B cell (primary cell): ENCODE results near the gene MYO5C. TPM values are rescaled to one million over a fixed set of nuclear protein-coding genes. Genes with fewer than 3 reads are reported as not detected.

ENCODE experiments used
- ATAC-seq: fragments of 200-7000 bp; cut with Tn5 transposase; one replicate; pipeline ENCODE4 v1.10.0; 2021; ENCODE audit warnings: low read depth, mild to moderate bottlenecking, moderate number of reproducible peaks, moderate library complexity
- CTCF ChIA-PET: fragments of 350-600 bp; sonication (Branson Sonifier 250); formaldehyde crosslinking; loops from one replicate; lab custom pipeline; 2021; ENCODE audit warnings: antibody characterized with exemption, inconsistent platforms; lab: Charles Lee
- POLR2A ChIA-PET: fragments of 350-600 bp; sonication (Branson Sonifier 250); formaldehyde crosslinking; loops from one replicate; lab custom pipeline; 2021; ENCODE audit warnings: antibody characterized with exemption; lab: Charles Lee
- DNase-seq: peaks from one replicate; pipeline ENCODE4 v3.0.0; 2013
- H2AFZ ChIP-seq: 2 replicates; pipeline ENCODE4 v1.6.1; 2012; ENCODE audit warnings: mild to moderate bottlenecking, low read depth, low read length; ENCODE audit not compliant: insufficient read depth, poor library complexity, severe bottlenecking
- H3K27ac ChIP-seq, 2 donors: 1 replicate in 1 of 2; 2 replicates in 1 of 2; pipeline ENCODE4 v1.5.1; 2012 to 2013; ENCODE audit warnings: low read length in 2 of 2, mild to moderate bottlenecking in 2 of 2, moderate library complexity in 1 of 2
- H3K27me3 ChIP-seq, 4 experiments: fragments of 200-600 bp in 1 of 4; sonication (generic) in 1 of 4; replicated peaks in 1 of 4; 1 replicate in 2 of 4; 2 replicates in 2 of 4; pipeline versions ENCODE4 v1.6.1 to v1.7.0; 2013 to 2016; ENCODE audit warnings: low read length in 3 of 4, mild to moderate bottlenecking in 2 of 4, mixed read lengths in 1 of 4, moderate library complexity in 1 of 4; ENCODE audit not compliant: insufficient read depth in 4 of 4, control insufficient read depth in 3 of 4; ENCODE audit errors: control extremely low read depth in 1 of 4
- H3K36me3 ChIP-seq, 2 experiments: replicated peaks in 1 of 2; 1 replicate in 1 of 2; 2 replicates in 1 of 2; pipeline versions ENCODE4 v1.6.1 to v1.7.1; 2013; ENCODE audit warnings: low read length in 1 of 2; ENCODE audit not compliant: insufficient read depth in 2 of 2, control insufficient read depth in 1 of 2; ENCODE audit errors: control extremely low read depth in 1 of 2, extremely low read depth in 1 of 2
- H3K4me1 ChIP-seq, 2 donors: fragments of 200-600 bp in 1 of 2; sonication (generic) in 1 of 2; 1 replicate in 1 of 2; 2 replicates in 1 of 2; pipeline versions ENCODE4 v1.5.1 to v1.6.1; 2013 to 2017; ENCODE audit warnings: low read length in 2 of 2; ENCODE audit not compliant: control insufficient read depth in 2 of 2, insufficient read depth in 2 of 2
- H3K4me2 ChIP-seq: replicated peaks from 2 replicates; pipeline ENCODE3; 2012; ENCODE audit warnings: mild to moderate bottlenecking, low read depth, low read length; ENCODE audit not compliant: poor library complexity, severe bottlenecking
- H3K4me3 ChIP-seq, 5 experiments: fragments of 200-600 bp in 1 of 5; sonication (generic) in 1 of 5; 1 replicate in 3 of 5; 2 replicates in 2 of 5; pipeline versions ENCODE4 v1.5.1 to v1.7.0; 2011 to 2016; ENCODE audit warnings: low read length in 4 of 5, mild to moderate bottlenecking in 4 of 5, low read depth in 2 of 5, control low read depth in 1 of 5, moderate library complexity in 1 of 5; ENCODE audit not compliant: insufficient read depth in 1 of 5; ENCODE audit errors: control extremely low read depth in 1 of 5, extremely low read depth in 1 of 5
- H3K79me2 ChIP-seq: fragments of 200-600 bp; sonication (generic); one replicate; pipeline ENCODE4 v1.6.0; 2016; ENCODE audit warnings: low read length; ENCODE audit not compliant: control insufficient read depth, insufficient read depth
- H3K9ac ChIP-seq: fragments of 200-600 bp; sonication (generic); 2 replicates; pipeline ENCODE4 v1.6.1; 2017; ENCODE audit warnings: mild to moderate bottlenecking, low read length, moderate library complexity
- H3K9me3 ChIP-seq, 3 donors: one replicate each; pipeline versions ENCODE4 v1.6.1 to v1.7.1; 2013; ENCODE audit warnings: low read length in 2 of 3; ENCODE audit not compliant: control insufficient read depth in 2 of 3, insufficient read depth in 1 of 3; ENCODE audit errors: control extremely low read depth in 1 of 3
- H4K20me1 ChIP-seq: 2 replicates; pipeline ENCODE4 v1.6.0; 2012; ENCODE audit warnings: mild to moderate bottlenecking, low read length; ENCODE audit not compliant: insufficient read depth, control insufficient read depth, poor library complexity, severe bottlenecking
- H3K27ac Mint-ChIP-seq: one replicate; pipeline ENCODE4 v1.8.0; 2021; ENCODE audit warnings: mixed read lengths
- H3K27me3 Mint-ChIP-seq: one replicate; pipeline ENCODE4 v1.8.0; 2021; ENCODE audit warnings: mixed read lengths
- H3K4me1 Mint-ChIP-seq: one replicate; pipeline ENCODE4 v1.8.0; 2021; ENCODE audit warnings: mixed read lengths
- H3K4me3 Mint-ChIP-seq: one replicate; pipeline ENCODE4 v1.8.0; 2021; ENCODE audit warnings: mixed read lengths
- H3K9me3 Mint-ChIP-seq: one replicate; pipeline ENCODE4 v1.8.0; 2022; ENCODE audit warnings: mixed read lengths; ENCODE audit not compliant: insufficient read depth
- EZH2 ChIP-seq: IDR thresholded peaks from 2 replicates; pipeline ENCODE4 v1.6.1; 2012; ENCODE audit warnings: borderline replicate concordance, low read depth, mild to moderate bottlenecking, moderate library complexity, low read length; ENCODE audit not compliant: insufficient read depth, poor library complexity, severe bottlenecking
- WGBS: methylation state at CpG from one replicate; pipeline ENCODE4 v1.1.5; 2013; ENCODE audit warnings: missing lambda C conversion rate; ENCODE audit not compliant: insufficient coverage; 5-methylcytosine and 5-hydroxymethylcytosine counted together
- intact Hi-C: fragments of 100-400 bp; cut with micrococcal nuclease; formaldehyde crosslinking; loops from one replicate; pipeline ENCODE4 v1.10.0; 2022
- polyA plus RNA-seq: library from polyadenylated mRNA; depleted of rRNA; stranded (reverse); fragments of >200 nt; gene quantifications from 2 replicates; pipeline ENCODE4 v1.2.3, GENCODE V29; 2012
- total RNA-seq, 2 donors: library from RNA; stranded (reverse); fragments of 120-200 nt in 1 of 2; gene quantifications; 1 replicate in 1 of 2; 2 replicates in 1 of 2; pipeline versions ENCODE4 v1.2.3 to v1.2.4, GENCODE V29; 2013 to 2022
- TF ChIP-seq, protein P1 (sequence below): fragments of 200-600 bp; IDR thresholded peaks from one replicate; pipeline ENCODE4 v1.8.0; 2022; ENCODE audit warnings: antibody characterized with exemption, mild to moderate bottlenecking

MYO5C gene
- total and polyA plus RNA-seq, 2 donors (not counting 1 experiment from before 2014, with no cell fraction given): 0.54 to 4.5 TPM

DNA sequence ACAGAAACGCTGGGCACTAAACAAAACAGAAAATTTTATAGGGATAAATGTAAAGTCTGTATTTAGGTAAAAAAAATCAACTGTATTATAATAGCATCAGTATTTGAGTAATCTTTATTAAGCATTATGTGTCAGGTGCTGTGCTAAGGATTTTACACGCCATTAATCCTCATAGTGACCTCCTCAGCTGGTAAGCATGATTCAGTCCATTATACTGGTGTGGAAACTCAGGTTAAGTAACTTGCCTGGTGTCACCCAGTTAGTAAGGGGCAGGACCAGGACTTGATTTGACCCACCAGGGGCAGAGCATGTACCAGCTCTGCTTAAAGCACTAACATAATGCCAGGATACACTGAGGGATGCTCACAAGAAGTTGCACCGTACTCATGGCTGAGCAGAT, 4.8 kb downstream of the MYO5C start:
- Mint-ChIP-seq H3K27ac (no peak overlapping the region), H3K9me3 (no peaks in the 10 kb centered on the region), H3K4me1 (peaks cover 36% of the 10 kb centered on the region), H3K4me3 (no peak overlapping the region), H3K27me3 (peaks cover 7% of the 10 kb centered on the region)
- CTCF ChIA-PET: interaction anchor here (0.7 to 1.1 kb wide), 3 partner anchors 19 to 414 kb away, joined by 3 to 5 read pairs (median 3); no protein-coding TSS in a partner anchor
- Histone ChIP-seq H3K9ac (no peak overlapping the region), H3K27ac (no peak overlapping the region), H3K4me2 (no peak overlapping the region), H3K79me2 (no peaks in the 10 kb centered on the region), H3K4me1 (peaks cover 12 to 38% of the 10 kb centered on the region in 2 donors), H4K20me1 (no peaks in the 10 kb centered on the region), H3K36me3 (no peaks in the 10 kb centered on the region), H2AFZ (peak overlapping the region; percentile 24), H3K4me3 (no peak overlapping the region), H3K27me3 (peaks cover 0 to 16% (median 8%) of the 10 kb centered on the region in 4 experiments), H3K9me3 (peaks cover 0 to 4% (median 0%) of the 10 kb centered on the region in 3 donors)
- no peak for DNase-seq
- 80% methylated on average over 1 of the region's 3 CpGs for WGBS
- ATAC-seq: no peak
- POLR2A ChIA-PET: no interaction called here
- TF ChIP-seq, protein P1, sequence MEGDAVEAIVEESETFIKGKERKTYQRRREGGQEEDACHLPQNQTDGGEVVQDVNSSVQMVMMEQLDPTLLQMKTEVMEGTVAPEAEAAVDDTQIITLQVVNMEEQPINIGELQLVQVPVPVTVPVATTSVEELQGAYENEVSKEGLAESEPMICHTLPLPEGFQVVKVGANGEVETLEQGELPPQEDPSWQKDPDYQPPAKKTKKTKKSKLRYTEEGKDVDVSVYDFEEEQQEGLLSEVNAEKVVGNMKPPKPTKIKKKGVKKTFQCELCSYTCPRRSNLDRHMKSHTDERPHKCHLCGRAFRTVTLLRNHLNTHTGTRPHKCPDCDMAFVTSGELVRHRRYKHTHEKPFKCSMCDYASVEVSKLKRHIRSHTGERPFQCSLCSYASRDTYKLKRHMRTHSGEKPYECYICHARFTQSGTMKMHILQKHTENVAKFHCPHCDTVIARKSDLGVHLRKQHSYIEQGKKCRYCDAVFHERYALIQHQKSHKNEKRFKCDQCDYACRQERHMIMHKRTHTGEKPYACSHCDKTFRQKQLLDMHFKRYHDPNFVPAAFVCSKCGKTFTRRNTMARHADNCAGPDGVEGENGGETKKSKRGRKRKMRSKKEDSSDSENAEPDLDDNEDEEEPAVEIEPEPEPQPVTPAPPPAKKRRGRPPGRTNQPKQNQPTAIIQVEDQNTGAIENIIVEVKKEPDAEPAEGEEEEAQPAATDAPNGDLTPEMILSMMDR: no peak
- no peak for TF ChIP-seq EZH2
- intact Hi-C loops: no loop called here

DNA sequence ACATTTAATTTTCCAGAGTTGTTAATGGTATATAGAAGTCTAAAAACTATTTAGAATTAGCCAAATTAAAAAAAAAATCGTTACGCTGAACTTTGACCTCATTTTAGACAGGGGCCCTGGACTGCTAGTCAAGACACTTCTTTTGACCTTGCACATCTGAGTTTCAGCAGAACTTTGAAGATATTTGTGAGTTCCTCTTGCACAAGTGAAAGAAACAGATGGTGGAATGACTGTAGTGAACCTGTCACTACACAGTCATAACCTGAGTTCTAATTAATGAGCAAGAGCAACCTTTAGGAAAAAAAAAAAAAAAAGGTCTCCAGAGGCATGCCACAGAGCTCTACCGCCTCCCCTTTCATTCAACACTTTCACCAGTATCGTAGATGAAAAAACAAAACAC, 5.3 kb downstream of the MYO5C start:
- no peak overlapping the region for H3K4me3 Mint-ChIP-seq
- Histone ChIP-seq H3K9ac (no peak overlapping the region), H2AFZ (no peak overlapping the region), H3K4me2 (no peak overlapping the region), H3K4me1 (peaks cover 7 to 35% of the 10 kb centered on the region in 2 donors), H3K4me3 (no peak overlapping the region), H3K79me2 (no peaks in the 10 kb centered on the region), H3K9me3 (peaks cover 0 to 4% (median 0%) of the 10 kb centered on the region in 3 donors), H3K36me3 (no peaks in the 10 kb centered on the region), H3K27ac (no peak overlapping the region), H4K20me1 (no peaks in the 10 kb centered on the region), H3K27me3 (peaks cover 0 to 13% (median 6%) of the 10 kb centered on the region in 4 experiments)
- WGBS: no CpG with 5 or more reads among the region's 4 CpGs
- no peak for TF ChIP-seq EZH2
- TF ChIP-seq, protein P1: no peak
- H3K27ac Mint-ChIP-seq: no peak overlapping the region
- no peaks in the 10 kb centered on the region for H3K9me3 Mint-ChIP-seq
- ChIA-PET POLR2A (no interaction called here), CTCF (interaction anchor here (0.5 to 1.1 kb wide), 4 partner anchors 20 to 413 kb away, joined by 3 to 5 read pairs (median 3); no protein-coding TSS in a partner anchor)
- ATAC-seq: no peak
- no peak for DNase-seq
- peaks cover 7% of the 10 kb centered on the region for H3K27me3 Mint-ChIP-seq
- H3K4me1 Mint-ChIP-seq: peaks cover 35% of the 10 kb centered on the region
- intact Hi-C loops: no loop called here
